Activated CD4-positive, alpha-beta T cell treated with anti-CD3 and anti-CD28 coated beads for 48 hours (primary cell): ENCODE data around the gene AKAP6.

Source experiments
- DNase-seq: peaks from one replicate; pipeline ENCODE4 v3.0.0-alpha.2; 2020

Gene AKAP6

GRCh38 chr14:32329146-32329545, at the start of gene AKAP6:
TSS of gene AKAP6 (plus strand) at chr14:32329298. CDS start at chr14:32433494, 104,196 bp downstream.
- DNase-seq = no peak

- DNase-seq = no peak
Observed at GRCh38 chr14:32286602-32287001, 42.5 kb upstream of the AKAP6 start.

GRCh38 chr14:32296366-32296765, 32.7 kb upstream of the AKAP6 start:
- DNase-seq = no peak

GRCh38 chr14:32298346-32298745, 30.8 kb upstream of the AKAP6 start:
- DNase-seq = no peak

GRCh38 chr14:32300136-32300535, 29.0 kb upstream of the AKAP6 start:
- DNase-seq = no peak

GRCh38 chr14:32303865-32304264, 25.2 kb upstream of the AKAP6 start:
- DNase-seq = no peak

- no peak for DNase-seq
Observed at GRCh38 chr14:32304296-32304695, 24.8 kb upstream of the AKAP6 start.

- no peak for DNase-seq
Observed at GRCh38 chr14:32306549-32306948, 22.5 kb upstream of the AKAP6 start.

- no peak for DNase-seq
Observed at GRCh38 chr14:32307881-32308582, 21.1 kb upstream of the AKAP6 start.

GRCh38 chr14:32310876-32311275, 18.2 kb upstream of the AKAP6 start:
- DNase-seq = no peak

GRCh38 chr14:32311294-32312009, 17.6 kb upstream of the AKAP6 start:
- DNase-seq = no peak

GRCh38 chr14:32312010-32312331, 17.1 kb upstream of the AKAP6 start:
- DNase-seq = no peak

GRCh38 chr14:32313844-32314376, 15.2 kb upstream of the AKAP6 start:
- DNase-seq = no peak

GRCh38 chr14:32318087-32318795, 10.9 kb upstream of the AKAP6 start:
- DNase-seq = no peak

GRCh38 chr14:32319368-32320049, 9.6 kb upstream of the AKAP6 start:
- no peak for DNase-seq

GRCh38 chr14:32324601-32325000, 4.5 kb upstream of the AKAP6 start:
- no peak for DNase-seq

- DNase-seq = no peak
Observed at GRCh38 chr14:32327255-32327961, 1.7 kb upstream of the AKAP6 start.

GRCh38 chr14:32329690-32330285, 690 bp downstream of the AKAP6 start:
- DNase-seq = no peak

- DNase-seq = no peak
Observed at GRCh38 chr14:32330351-32331111, 1.4 kb downstream of the AKAP6 start.

- no peak for DNase-seq
Observed at GRCh38 chr14:32331206-32331605, 2.1 kb downstream of the AKAP6 start.
